Caco-2 (cell line): ENCODE measurements around the gene SLC37A1. TPM values are rescaled to one million over a fixed set of nuclear protein-coding genes. Genes with fewer than 3 reads are reported as not detected.

Experiments
- BruUV-seq: library from RNA; stranded (reverse); fragments of 400-500 nt; replicated peaks from 2 replicates; lab custom pipeline; 2021; lab: Mats Ljungman, UMichigan
- CTCF ChIA-PET: fragments of 300-600 bp; sonication (Branson Sonifier 250); formaldehyde crosslinking; loops from one replicate; lab custom pipeline; 2022; ENCODE audit warnings: antibody characterized with exemption; lab: Charles Lee
- POLR2A ChIA-PET: fragments of 300-600 bp; sonication (Branson Sonifier 250); formaldehyde crosslinking; loops from one replicate; lab custom pipeline; 2022; ENCODE audit warnings: antibody characterized with exemption; lab: Charles Lee
- DNase-seq, 2 experiments: peaks; one replicate each; pipeline versions ENCODE4 v3.0.0 to v3.0.0-alpha.2; 2020 to 2022
- H3K27me3 ChIP-seq: replicated peaks from 2 replicates; pipeline ENCODE4 v1.6.0; 2011; ENCODE audit warnings: low read length; ENCODE audit not compliant: control insufficient read depth, insufficient read depth
- H3K36me3 ChIP-seq: 2 replicates; pipeline ENCODE4 v1.5.1; 2011; ENCODE audit warnings: low read length; ENCODE audit not compliant: control insufficient read depth, insufficient read depth
- H3K4me1 ChIP-seq: fragments of 250-450 bp; sonication (Bioruptor Pico); 2 replicates; pipeline ENCODE4 v1.5.1; 2020; ENCODE audit warnings: mild to moderate bottlenecking
- H3K4me3 ChIP-seq: 2 replicates; pipeline ENCODE4 v1.5.1; 2011; ENCODE audit warnings: low read depth, mild to moderate bottlenecking, control low read depth, low read length
- H3K9me3 ChIP-seq: fragments of 250-450 bp; sonication (Bioruptor Pico); 2 replicates; pipeline ENCODE4 v1.5.1; 2020; ENCODE audit warnings: mild to moderate bottlenecking, moderate library complexity
- H3K27ac Mint-ChIP-seq: one replicate; pipeline ENCODE4 v1.8.0; 2022; ENCODE audit warnings: mixed read lengths; ENCODE audit not compliant: unreplicated experiment
- H3K27me3 Mint-ChIP-seq: one replicate; pipeline ENCODE4 v1.8.0; 2022; ENCODE audit warnings: mixed read lengths; ENCODE audit not compliant: insufficient read depth, unreplicated experiment
- H3K36me3 Mint-ChIP-seq: one replicate; pipeline ENCODE4 v1.8.0; 2022; ENCODE audit warnings: mild to moderate bottlenecking, mixed read lengths; ENCODE audit not compliant: insufficient read depth, unreplicated experiment
- H3K4me1 Mint-ChIP-seq: one replicate; pipeline ENCODE4 v1.8.0; 2022; ENCODE audit warnings: low read depth, mixed read lengths; ENCODE audit not compliant: unreplicated experiment
- H3K4me3 Mint-ChIP-seq: one replicate; pipeline ENCODE4 v1.8.0; 2022; ENCODE audit warnings: mild to moderate bottlenecking, moderate library complexity, mixed read lengths; ENCODE audit not compliant: unreplicated experiment
- H3K9me3 Mint-ChIP-seq: one replicate; pipeline ENCODE4 v1.8.0; 2022; ENCODE audit warnings: mixed read lengths; ENCODE audit not compliant: unreplicated experiment
- intact Hi-C: fragments of 100-400 bp; cut with micrococcal nuclease; formaldehyde crosslinking; loops from one replicate; pipeline ENCODE4 v1.10.0; 2022; ENCODE audit not compliant: unreplicated experiment
- total RNA-seq: library from RNA; stranded (reverse); gene quantifications from 2 replicates; pipeline ENCODE4 v1.2.3, GENCODE V29; 2022
- TF ChIP-seq, protein P1 (sequence below), 2 experiments: fragments of 200-600 bp in 1 of 2; IDR thresholded peaks; 1 replicate in 1 of 2; 2 replicates in 1 of 2; pipeline versions ENCODE4 v1.5.1 to v1.8.0; 2011 to 2022; ENCODE audit warnings: antibody characterized with exemption in 1 of 2, control low read depth in 1 of 2, inconsistent platforms in 1 of 2, low read depth in 1 of 2, low read length in 1 of 2, mild to moderate bottlenecking in 1 of 2, moderate library complexity in 1 of 2; ENCODE audit not compliant: insufficient read depth in 1 of 2, severe bottlenecking in 1 of 2, unreplicated experiment in 1 of 2

The SLC37A1 gene
- total RNA-seq, 1 experiment from 2014 or later, result 9.8 TPM

DNA sequence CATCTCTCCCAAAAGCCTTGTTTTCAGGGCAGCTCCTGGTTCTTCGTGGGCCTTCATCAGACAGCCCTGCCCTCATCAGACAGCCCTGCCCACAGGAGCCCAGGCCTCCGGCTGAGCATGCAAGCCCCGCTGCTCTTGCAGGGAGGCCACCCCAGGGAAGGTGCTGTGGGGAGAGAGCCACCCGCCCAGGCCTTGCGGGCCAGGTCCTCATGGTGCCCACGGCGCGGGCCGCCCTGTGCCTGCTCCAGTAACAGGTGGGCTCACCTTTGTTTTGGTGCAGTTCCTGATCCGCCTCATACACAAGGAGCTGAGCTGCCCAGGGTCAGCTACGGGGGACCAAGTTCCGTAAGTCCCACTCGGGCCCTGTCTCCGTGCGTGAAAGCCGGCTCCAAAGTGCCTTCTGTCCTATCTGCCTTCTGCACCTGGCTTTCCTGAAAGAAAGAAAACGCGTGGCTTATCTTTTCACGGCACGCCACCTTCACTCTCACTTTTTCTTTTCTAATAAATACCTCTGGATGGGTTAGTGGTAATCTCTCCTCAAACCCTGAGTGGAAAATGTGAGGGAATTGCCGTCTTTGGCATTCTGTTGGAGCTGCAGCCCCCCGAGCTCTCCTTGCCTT lies 65.9 kb downstream of the SLC37A1 start:
- intact Hi-C loops, result no loop called here
- peaks cover 10% of the 10 kb centered on the region for H3K9me3 ChIP-seq
- DNase-seq, result peak in 1 of 2 experiments; percentile 14
- H3K4me3 ChIP-seq, result no peak overlapping the region
- H3K36me3 ChIP-seq, result no peaks in the 10 kb centered on the region
- TF ChIP-seq, protein P1, sequence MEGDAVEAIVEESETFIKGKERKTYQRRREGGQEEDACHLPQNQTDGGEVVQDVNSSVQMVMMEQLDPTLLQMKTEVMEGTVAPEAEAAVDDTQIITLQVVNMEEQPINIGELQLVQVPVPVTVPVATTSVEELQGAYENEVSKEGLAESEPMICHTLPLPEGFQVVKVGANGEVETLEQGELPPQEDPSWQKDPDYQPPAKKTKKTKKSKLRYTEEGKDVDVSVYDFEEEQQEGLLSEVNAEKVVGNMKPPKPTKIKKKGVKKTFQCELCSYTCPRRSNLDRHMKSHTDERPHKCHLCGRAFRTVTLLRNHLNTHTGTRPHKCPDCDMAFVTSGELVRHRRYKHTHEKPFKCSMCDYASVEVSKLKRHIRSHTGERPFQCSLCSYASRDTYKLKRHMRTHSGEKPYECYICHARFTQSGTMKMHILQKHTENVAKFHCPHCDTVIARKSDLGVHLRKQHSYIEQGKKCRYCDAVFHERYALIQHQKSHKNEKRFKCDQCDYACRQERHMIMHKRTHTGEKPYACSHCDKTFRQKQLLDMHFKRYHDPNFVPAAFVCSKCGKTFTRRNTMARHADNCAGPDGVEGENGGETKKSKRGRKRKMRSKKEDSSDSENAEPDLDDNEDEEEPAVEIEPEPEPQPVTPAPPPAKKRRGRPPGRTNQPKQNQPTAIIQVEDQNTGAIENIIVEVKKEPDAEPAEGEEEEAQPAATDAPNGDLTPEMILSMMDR (IDR thresholded peaks at IDR 0.05; ENCODE audit: insufficient read depth in 1 of 2, low read depth in 1 of 2, low read length in 1 of 2, severe bottlenecking in 1 of 2, unreplicated experiment in 1 of 2), result no peak
- H3K36me3 Mint-ChIP-seq, result no peaks in the 10 kb centered on the region
- CTCF ChIA-PET, result no interaction called here
- H3K4me3 Mint-ChIP-seq, result no peak overlapping the region
- BruUV-seq, result no TSS peak
- no peaks in the 10 kb centered on the region for H3K27me3 Mint-ChIP-seq
- peaks cover 15% of the 10 kb centered on the region for H3K9me3 Mint-ChIP-seq
- peaks cover 2% of the 10 kb centered on the region for H3K4me1 Mint-ChIP-seq
- H3K27ac Mint-ChIP-seq, result no peak overlapping the region
- POLR2A ChIA-PET, result no interaction called here
- H3K4me1 ChIP-seq, result no peaks in the 10 kb centered on the region; the same call in 1 of the 2 replicates
- no peaks in the 10 kb centered on the region for H3K27me3 ChIP-seq

GRCh38 chr21:42580076-42580792 lies 66.6 kb downstream of the SLC37A1 start:
- H3K4me1 Mint-ChIP-seq, result peaks cover 7% of the 10 kb centered on the region
- H3K27ac Mint-ChIP-seq, result no peak overlapping the region
- ChIA-PET CTCF (no interaction called here), POLR2A (no interaction called here)
- intact Hi-C loops, result no loop called here
- H3K36me3 Mint-ChIP-seq, result no peaks in the 10 kb centered on the region
- H3K27me3 Mint-ChIP-seq, result no peaks in the 10 kb centered on the region
- H3K9me3 Mint-ChIP-seq, result peaks cover 15% of the 10 kb centered on the region
- no peaks in the 10 kb centered on the region for H3K27me3 ChIP-seq
- BruUV-seq, result no TSS peak
- TF ChIP-seq, protein P1 (IDR thresholded peaks at IDR 0.05; ENCODE audit: insufficient read depth in 1 of 2, low read depth in 1 of 2, low read length in 1 of 2, severe bottlenecking in 1 of 2, unreplicated experiment in 1 of 2), result no peak
- no peak overlapping the region for H3K4me3 ChIP-seq
- H3K9me3 ChIP-seq, result peaks cover 10% of the 10 kb centered on the region
- no peaks in the 10 kb centered on the region for H3K36me3 ChIP-seq
- no peaks in the 10 kb centered on the region; the same call in 1 of the 2 replicates for H3K4me1 ChIP-seq
- H3K4me3 Mint-ChIP-seq, result no peak overlapping the region
- peak in 1 of 2 experiments; percentile 6 for DNase-seq

- TF ChIP-seq, protein P1 (IDR thresholded peaks at IDR 0.05; ENCODE audit: insufficient read depth in 1 of 2, low read depth in 1 of 2, low read length in 1 of 2, severe bottlenecking in 1 of 2, unreplicated experiment in 1 of 2), result no peak
- Mint-ChIP-seq H3K27me3 (no peaks in the 10 kb centered on the region), H3K4me3 (no peak overlapping the region), H3K9me3 (peaks cover 14% of the 10 kb centered on the region), H3K36me3 (no peaks in the 10 kb centered on the region), H3K27ac (no peak overlapping the region), H3K4me1 (peaks cover 7% of the 10 kb centered on the region)
- Histone ChIP-seq H3K4me1 (no peaks in the 10 kb centered on the region; the same call in 1 of the 2 replicates), H3K9me3 (peaks cover 8% of the 10 kb centered on the region), H3K36me3 (no peaks in the 10 kb centered on the region), H3K4me3 (no peak overlapping the region), H3K27me3 (no peaks in the 10 kb centered on the region)
- no TSS peak for BruUV-seq
- intact Hi-C loops, result no loop called here
- ChIA-PET POLR2A (no interaction called here), CTCF (no interaction called here)
- DNase-seq, result peak in 1 of 2 experiments; percentile 14
Observed at GRCh38 chr21:42580793-42581321, 67.2 kb downstream of the SLC37A1 start.
